ENCODE measurements around the gene GTF2F1.

DNA sequence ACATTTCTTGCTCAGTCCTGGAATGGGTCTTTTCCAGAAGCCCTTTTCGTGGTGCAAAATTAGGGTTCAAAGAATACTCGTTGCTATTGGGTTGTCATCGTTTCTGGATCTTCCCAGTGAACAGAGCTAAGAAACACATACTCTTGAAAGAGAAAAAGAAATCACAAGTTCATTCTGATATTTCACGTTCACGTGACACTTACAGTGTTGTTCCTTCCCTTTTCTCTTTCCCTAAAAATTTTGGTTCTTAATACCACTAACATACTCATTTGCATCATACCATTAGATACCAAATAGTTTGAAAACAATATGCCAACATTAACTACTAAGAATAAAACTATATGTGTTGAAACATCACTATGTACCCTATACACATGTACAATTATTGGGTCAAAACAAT lies 13.4 kb upstream of the GTF2F1 start:
- TF ChIP-seq, protein P1, sequence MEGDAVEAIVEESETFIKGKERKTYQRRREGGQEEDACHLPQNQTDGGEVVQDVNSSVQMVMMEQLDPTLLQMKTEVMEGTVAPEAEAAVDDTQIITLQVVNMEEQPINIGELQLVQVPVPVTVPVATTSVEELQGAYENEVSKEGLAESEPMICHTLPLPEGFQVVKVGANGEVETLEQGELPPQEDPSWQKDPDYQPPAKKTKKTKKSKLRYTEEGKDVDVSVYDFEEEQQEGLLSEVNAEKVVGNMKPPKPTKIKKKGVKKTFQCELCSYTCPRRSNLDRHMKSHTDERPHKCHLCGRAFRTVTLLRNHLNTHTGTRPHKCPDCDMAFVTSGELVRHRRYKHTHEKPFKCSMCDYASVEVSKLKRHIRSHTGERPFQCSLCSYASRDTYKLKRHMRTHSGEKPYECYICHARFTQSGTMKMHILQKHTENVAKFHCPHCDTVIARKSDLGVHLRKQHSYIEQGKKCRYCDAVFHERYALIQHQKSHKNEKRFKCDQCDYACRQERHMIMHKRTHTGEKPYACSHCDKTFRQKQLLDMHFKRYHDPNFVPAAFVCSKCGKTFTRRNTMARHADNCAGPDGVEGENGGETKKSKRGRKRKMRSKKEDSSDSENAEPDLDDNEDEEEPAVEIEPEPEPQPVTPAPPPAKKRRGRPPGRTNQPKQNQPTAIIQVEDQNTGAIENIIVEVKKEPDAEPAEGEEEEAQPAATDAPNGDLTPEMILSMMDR (IDR thresholded peaks at IDR 0.05): no peak
- TF ChIP-seq POLR2A (IDR thresholded peaks at IDR 0.05): no peak
- TF ChIP-seq POLR2AphosphoS5 (IDR thresholded peaks at IDR 0.05): no peak

Measured in gastroesophageal sphincter (tissue), 3 donors.